Peyer's patch (tissue), 4 donors: ENCODE measurements around the gene RPF1. TPM values are rescaled to one million over a fixed set of nuclear protein-coding genes. Genes with fewer than 3 reads are reported as not detected.

Experiments
- DNase-seq, 3 donors: peaks; one replicate each; pipeline ENCODE4 v3.0.0-alpha.2; 2017 to 2019
- H3K27ac ChIP-seq, 4 donors: fragments of 200-600 bp; sonication (generic); one replicate each; pipeline ENCODE4 v1.5.1; 2016 to 2019
- H3K27me3 ChIP-seq, 2 donors: fragments of 200-600 bp; sonication (generic); one replicate each; pipeline ENCODE4 v1.5.1; 2019
- H3K36me3 ChIP-seq, 3 donors: fragments of 200-600 bp; sonication (generic); one replicate each; pipeline ENCODE4 v1.5.1; 2016 to 2019
- H3K4me1 ChIP-seq, 4 donors: fragments of 200-600 bp; sonication (generic); one replicate each; pipeline ENCODE4 v1.5.1; 2016 to 2019
- H3K4me3 ChIP-seq, 4 donors: fragments of 200-600 bp; sonication (generic); 1 replicate in 3 of 4; 2 replicates in 1 of 4; pipeline ENCODE4 v1.5.1; 2016 to 2019; ENCODE audit warnings: mild to moderate bottlenecking in 1 of 4
- H3K9me3 ChIP-seq, 4 donors: fragments of 200-600 bp; sonication (generic); one replicate each; pipeline ENCODE4 v1.5.1; 2016 to 2019; ENCODE audit warnings: mild to moderate bottlenecking in 1 of 4
- POLR2A ChIP-seq, 2 donors: fragments of 450-650 bp; IDR thresholded peaks; one replicate each; pipeline ENCODE4 v1.5.1; 2017; ENCODE audit warnings: antibody characterized with exemption in 2 of 2, mild to moderate bottlenecking in 2 of 2, moderate library complexity in 2 of 2
- total RNA-seq, 4 donors: library from RNA; depleted of rRNA; stranded (reverse); fragments of >200 nt; gene quantifications; one replicate each; pipeline ENCODE4 v1.1.0, GENCODE V29; 2016
- TF ChIP-seq, protein P1 (sequence below), 6 experiments: fragments of 450-650 bp in 4 of 6; fragments of 200-600 bp in 2 of 6; sonication (generic) in 1 of 6; IDR thresholded peaks; one replicate each; pipeline ENCODE4 v1.5.1; 2017 to 2019; ENCODE audit warnings: antibody characterized with exemption in 6 of 6, mild to moderate bottlenecking in 3 of 6, moderate library complexity in 1 of 6

The RPF1 gene
- total RNA-seq, 4 donors from 2014 or later = 12.1 to 37.1 (median 18.4) TPM

DNA sequence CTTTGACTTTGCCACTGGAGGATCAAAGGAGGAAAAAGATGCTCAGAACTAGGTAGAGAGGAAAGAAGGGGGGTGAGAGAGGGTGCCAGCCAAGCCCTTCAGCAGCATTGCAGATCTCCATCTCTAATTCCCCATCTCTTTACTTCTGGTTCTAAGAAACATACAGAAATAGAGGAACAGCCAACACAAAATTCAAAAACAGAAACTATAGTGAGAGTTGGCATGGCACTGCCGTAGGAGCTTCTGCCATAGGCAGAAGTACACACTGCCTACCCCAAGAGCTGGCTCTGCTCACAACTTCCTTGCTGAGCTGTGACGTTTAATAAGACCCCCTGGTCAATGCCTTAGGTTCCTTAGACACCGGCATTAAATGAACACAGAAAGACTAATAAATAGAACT is 26.6 kb upstream of the RPF1 start:
- H3K27me3 ChIP-seq = no peaks in the 10 kb centered on the region
- H3K4me1 ChIP-seq = no peaks in the 10 kb centered on the region
- no peaks in the 10 kb centered on the region for H3K36me3 ChIP-seq
- H3K4me3 ChIP-seq = no peak overlapping the region
- TF ChIP-seq, protein P1, sequence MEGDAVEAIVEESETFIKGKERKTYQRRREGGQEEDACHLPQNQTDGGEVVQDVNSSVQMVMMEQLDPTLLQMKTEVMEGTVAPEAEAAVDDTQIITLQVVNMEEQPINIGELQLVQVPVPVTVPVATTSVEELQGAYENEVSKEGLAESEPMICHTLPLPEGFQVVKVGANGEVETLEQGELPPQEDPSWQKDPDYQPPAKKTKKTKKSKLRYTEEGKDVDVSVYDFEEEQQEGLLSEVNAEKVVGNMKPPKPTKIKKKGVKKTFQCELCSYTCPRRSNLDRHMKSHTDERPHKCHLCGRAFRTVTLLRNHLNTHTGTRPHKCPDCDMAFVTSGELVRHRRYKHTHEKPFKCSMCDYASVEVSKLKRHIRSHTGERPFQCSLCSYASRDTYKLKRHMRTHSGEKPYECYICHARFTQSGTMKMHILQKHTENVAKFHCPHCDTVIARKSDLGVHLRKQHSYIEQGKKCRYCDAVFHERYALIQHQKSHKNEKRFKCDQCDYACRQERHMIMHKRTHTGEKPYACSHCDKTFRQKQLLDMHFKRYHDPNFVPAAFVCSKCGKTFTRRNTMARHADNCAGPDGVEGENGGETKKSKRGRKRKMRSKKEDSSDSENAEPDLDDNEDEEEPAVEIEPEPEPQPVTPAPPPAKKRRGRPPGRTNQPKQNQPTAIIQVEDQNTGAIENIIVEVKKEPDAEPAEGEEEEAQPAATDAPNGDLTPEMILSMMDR (IDR thresholded peaks at IDR 0.05) = no peak
- TF ChIP-seq POLR2A (IDR thresholded peaks at IDR 0.05) = no peak
- DNase-seq = no peak
- no peak overlapping the region for H3K27ac ChIP-seq
- no peaks in the 10 kb centered on the region for H3K9me3 ChIP-seq

DNA sequence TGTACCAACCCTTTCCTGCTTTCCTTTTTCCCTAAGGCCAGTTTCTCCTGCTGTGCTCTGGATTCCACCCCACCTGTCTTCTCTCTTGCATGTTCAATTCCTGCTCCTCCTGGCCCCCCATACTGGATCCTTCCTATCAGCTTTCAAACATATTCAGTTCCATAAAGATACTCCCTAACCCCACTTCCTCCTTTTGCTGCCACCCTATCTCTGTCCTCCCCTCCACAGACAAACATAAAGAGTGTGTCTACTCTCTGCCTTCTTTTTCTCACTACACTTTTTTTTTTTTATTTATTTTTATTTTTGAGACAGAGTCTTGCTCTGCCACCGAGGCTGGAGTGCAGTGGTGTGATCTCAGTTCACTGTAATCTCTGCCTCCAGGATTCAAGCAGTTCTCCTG is 16.9 kb upstream of the RPF1 start:
- Histone ChIP-seq H3K9me3 (no peaks in the 10 kb centered on the region), H3K4me1 (no peaks in the 10 kb centered on the region)

DNA sequence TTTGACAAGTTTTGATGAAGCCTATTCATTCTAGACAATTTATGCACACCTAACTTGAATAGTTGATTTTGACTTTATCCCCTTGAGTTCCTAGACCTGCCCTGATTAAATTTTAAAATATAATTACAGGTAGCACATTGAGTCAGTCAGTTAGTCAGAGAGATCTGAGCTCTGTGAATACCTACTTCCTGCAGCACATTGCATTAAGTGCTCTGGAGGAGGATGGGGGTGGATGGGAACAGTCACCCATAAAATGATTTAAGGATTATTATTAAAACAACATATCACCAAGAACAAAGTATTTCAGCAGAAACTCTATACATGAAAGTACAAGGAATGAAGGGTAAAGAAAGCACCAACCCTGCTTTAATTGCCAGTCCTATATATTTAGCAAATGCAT is 11.8 kb upstream of the RPF1 start:
- no peaks in the 10 kb centered on the region for H3K36me3 ChIP-seq
- TF ChIP-seq, protein P1 (IDR thresholded peaks at IDR 0.05) = no peak
- no peak for TF ChIP-seq POLR2A (IDR thresholded peaks at IDR 0.05)
- H3K4me1 ChIP-seq = no peaks in the 10 kb centered on the region
- no peak overlapping the region for H3K4me3 ChIP-seq
- H3K27me3 ChIP-seq = no peaks in the 10 kb centered on the region
- no peaks in the 10 kb centered on the region for H3K9me3 ChIP-seq
- DNase-seq = no peak
- no peak overlapping the region for H3K27ac ChIP-seq

More for the DNA sequence above, 16.9 kb upstream of the RPF1 start:
- TF ChIP-seq, protein P1 (IDR thresholded peaks at IDR 0.05) = no peak
- TF ChIP-seq POLR2A (IDR thresholded peaks at IDR 0.05) = no peak
- H3K4me3 ChIP-seq = no peak overlapping the region
- no peaks in the 10 kb centered on the region for H3K36me3 ChIP-seq
- H3K27me3 ChIP-seq = no peaks in the 10 kb centered on the region
- no peak overlapping the region for H3K27ac ChIP-seq
- no peak for DNase-seq

DNA sequence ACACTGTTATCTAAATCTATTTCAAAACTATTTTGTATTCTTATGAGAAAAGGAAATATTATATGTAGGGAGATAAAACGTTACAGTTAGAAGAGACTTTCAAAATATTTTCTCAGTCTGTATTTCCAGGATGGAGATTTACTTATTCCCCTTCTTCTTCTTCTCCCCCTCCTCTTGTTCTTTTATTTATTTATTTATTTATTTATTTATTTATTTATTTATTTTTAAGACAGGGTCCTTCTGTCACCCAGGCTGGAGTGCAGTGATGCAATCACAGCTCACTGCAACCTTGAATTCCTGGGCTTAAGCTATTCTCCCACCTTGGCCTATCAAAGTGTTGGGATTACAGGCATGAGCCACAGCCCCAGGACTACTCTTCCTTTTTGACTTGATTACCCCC is 2.8 kb upstream of the RPF1 start:
- peaks cover 0 to 17% (median 5%) of the 10 kb centered on the region in 4 donors for H3K4me1 ChIP-seq
- H3K27ac ChIP-seq = no peak overlapping the region
- no peaks in the 10 kb centered on the region for H3K27me3 ChIP-seq
- DNase-seq = no peak
- H3K9me3 ChIP-seq = no peaks in the 10 kb centered on the region
- no peak for TF ChIP-seq POLR2A (IDR thresholded peaks at IDR 0.05)
- TF ChIP-seq, protein P1 (IDR thresholded peaks at IDR 0.05) = no peak
- no peak overlapping the region for H3K4me3 ChIP-seq
- no peaks in the 10 kb centered on the region for H3K36me3 ChIP-seq

DNA sequence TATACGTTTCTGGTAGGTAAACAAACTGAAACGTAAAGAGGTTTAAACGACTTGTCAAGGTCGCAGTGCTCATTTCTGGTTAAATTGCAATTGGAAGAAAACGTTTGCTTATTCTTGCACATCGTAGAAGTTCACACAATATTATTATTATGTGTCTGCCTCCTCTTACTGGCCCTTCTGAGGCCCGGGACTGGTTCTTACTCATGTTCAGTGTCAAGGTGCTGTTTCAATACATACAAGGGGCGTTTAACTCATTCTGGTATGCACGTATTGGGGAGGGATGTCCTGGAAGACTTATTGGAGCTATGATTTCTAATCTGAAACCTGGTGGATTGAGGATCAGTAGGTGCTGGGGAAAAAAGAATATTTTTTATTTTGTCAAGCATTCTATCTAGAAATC is 932 bp downstream of the RPF1 start:
- DNase-seq = no peak
- Histone ChIP-seq H3K36me3 (peaks cover 0 to 15% (median 0%) of the 10 kb centered on the region in 3 donors), H3K27me3 (no peaks in the 10 kb centered on the region), H3K9me3 (no peaks in the 10 kb centered on the region), H3K27ac (peak overlapping the region in 3 of 4 donors; percentile 74 to 92 (median 80)), H3K4me3 (peak overlapping the region; percentile 60 to 91 (median 72)), H3K4me1 (peaks cover 0 to 20% (median 6%) of the 10 kb centered on the region in 4 donors)
- TF ChIP-seq, protein P1 (IDR thresholded peaks at IDR 0.05) = no peak
- no peak for TF ChIP-seq POLR2A (IDR thresholded peaks at IDR 0.05)

DNA sequence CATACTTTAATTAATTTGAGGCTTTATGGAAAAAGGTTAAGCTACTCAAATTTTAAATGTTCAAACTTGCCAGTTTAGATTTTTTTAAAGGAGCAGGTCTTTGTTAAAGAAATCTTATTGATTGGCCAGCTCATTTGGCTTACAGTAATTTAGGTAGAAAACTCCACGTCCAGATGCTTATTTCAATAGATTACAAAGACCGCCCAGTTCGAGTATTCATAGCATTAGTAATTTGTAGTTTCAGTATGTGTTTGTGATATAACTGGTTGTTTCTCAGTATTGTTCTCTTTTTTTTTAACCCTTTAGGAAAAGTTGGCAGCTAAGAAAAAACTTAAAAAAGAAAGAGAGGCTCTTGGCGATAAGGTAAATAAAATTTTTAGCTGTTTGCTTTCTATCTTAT is 1.6 kb downstream of the RPF1 start:
- DNase-seq = no peak
- Histone ChIP-seq H3K4me3 (no peak overlapping the region), H3K27me3 (no peaks in the 10 kb centered on the region)

More for the DNA sequence above, 1.6 kb downstream of the RPF1 start:
- no peaks in the 10 kb centered on the region for H3K9me3 ChIP-seq
- H3K4me1 ChIP-seq = peaks cover 0 to 20% (median 6%) of the 10 kb centered on the region in 4 donors
- TF ChIP-seq, protein P1 (IDR thresholded peaks at IDR 0.05) = no peak
- no peak overlapping the region for H3K27ac ChIP-seq
- peaks cover 0 to 20% (median 0%) of the 10 kb centered on the region in 3 donors for H3K36me3 ChIP-seq
